Erythroblast (primary cell): ENCODE measurements around the gene DLK2.

ENCODE experiments used
- DNase-seq, 2 experiments: peaks; one replicate each; lab custom pipeline; 2025; lab: John Stamatoyannopoulos, UW
- GATA1 ChIP-seq: IDR thresholded peaks from 2 replicates; pipeline ENCODE4 v1.6.1; 2011; ENCODE audit warnings: low read depth, mild to moderate bottlenecking, control low read depth, low read length, moderate library complexity
- POLR2A ChIP-seq: IDR thresholded peaks from 2 replicates; pipeline ENCODE4 v1.6.1; 2011; ENCODE audit warnings: mild to moderate bottlenecking, low read length

Gene DLK2

GRCh38 chr6:43408259-43408658 lies 47.1 kb downstream of the DLK2 start:
- no peak for TF ChIP-seq GATA1
- no peak for TF ChIP-seq POLR2A
- DNase-seq = no peak

DNA sequence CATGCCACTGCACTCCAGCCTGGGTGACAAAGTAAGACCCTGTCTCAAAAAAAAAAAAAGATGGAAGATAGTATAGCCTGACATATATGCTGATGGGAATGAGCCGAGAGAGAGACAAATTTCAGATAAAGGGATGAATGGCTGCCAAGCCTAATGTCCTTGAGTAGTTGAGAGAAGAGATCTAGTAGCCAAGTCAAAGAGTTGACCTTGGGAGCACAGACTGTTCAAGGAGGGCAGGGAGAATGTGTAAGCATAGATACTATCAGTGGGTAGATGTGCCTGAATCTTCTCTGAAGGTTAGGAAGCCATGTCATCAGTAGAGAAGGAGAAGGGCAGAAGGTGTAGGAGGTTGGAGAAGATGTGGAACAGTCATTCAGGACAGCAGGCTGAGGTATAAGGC lies 48.1 kb downstream of the DLK2 start:
- no peak for DNase-seq

DNA sequence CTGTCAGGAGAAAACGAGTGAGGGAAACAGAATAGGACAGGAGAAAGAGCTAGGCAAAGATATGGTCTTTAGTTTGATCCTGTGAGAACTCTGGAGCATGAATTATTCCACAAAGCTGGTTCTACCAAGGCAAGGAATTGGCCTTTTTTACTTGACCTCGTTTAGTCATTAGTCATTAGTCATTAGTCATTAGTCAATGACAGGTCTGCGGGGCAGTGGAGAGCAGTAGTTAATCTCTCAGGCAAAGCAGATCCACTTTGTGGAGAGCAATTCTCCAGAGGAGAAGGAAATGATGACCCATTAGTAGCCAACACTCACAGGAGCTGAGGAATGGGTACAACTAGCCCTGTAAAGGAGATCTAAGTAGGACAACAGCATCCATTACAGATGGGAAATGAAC lies 50.0 kb downstream of the DLK2 start:
- DNase-seq = no peak
- TF ChIP-seq POLR2A (no peak), GATA1 (no peak)

More for the DNA sequence above, 48.1 kb downstream of the DLK2 start:
- no peak for TF ChIP-seq POLR2A
- TF ChIP-seq GATA1 = no peak

GRCh38 chr6:43402820-43403219 lies 52.5 kb downstream of the DLK2 start:
- TF ChIP-seq GATA1 (no peak), POLR2A (no peak)

GRCh38 chr6:43401730-43402129 lies 53.6 kb downstream of the DLK2 start:
- TF ChIP-seq POLR2A (no peak), GATA1 (no peak)

More at GRCh38 chr6:43402820-43403219, 52.5 kb downstream of the DLK2 start:
- DNase-seq = no peak

More at GRCh38 chr6:43401730-43402129, 53.6 kb downstream of the DLK2 start:
- no peak for DNase-seq
